Fibroblast of mammary gland (primary cell): ENCODE data around the gene BTBD9.

Experiments
- DNase-seq: peaks from one replicate; pipeline ENCODE4 v3.0.0-alpha.2; 2010; ENCODE audit warnings: low read depth
- H3K4me3 ChIP-seq: 2 replicates; pipeline ENCODE4 v1.5.1; 2011; ENCODE audit warnings: low read depth, mild to moderate bottlenecking, low read length, moderate library complexity; ENCODE audit not compliant: control insufficient read depth
- CTCF ChIP-seq: conservative IDR thresholded peaks from 2 replicates; pipeline ENCODE4 v1.5.1; 2011; ENCODE audit warnings: low read depth, low read length, inconsistent platforms; ENCODE audit not compliant: control insufficient read depth, insufficient read depth

BTBD9 gene

GRCh38 chr6:38517005-38517404 lies 122.7 kb downstream of the BTBD9 start:
- no peak for TF ChIP-seq CTCF
- H3K4me3 ChIP-seq: no peak overlapping the region
- DNase-seq: peak; percentile 59

GRCh38 chr6:38514399-38514798 lies 125.3 kb downstream of the BTBD9 start:
- no peak for TF ChIP-seq CTCF
- no peak for DNase-seq
- H3K4me3 ChIP-seq: no peak overlapping the region

GRCh38 chr6:38512211-38512610 lies 127.5 kb downstream of the BTBD9 start:
- TF ChIP-seq CTCF: no peak
- no peak overlapping the region for H3K4me3 ChIP-seq
- DNase-seq: peak; percentile 28

GRCh38 chr6:38510205-38510604 lies 129.5 kb downstream of the BTBD9 start:
- DNase-seq: peak; percentile 65
- no peak for TF ChIP-seq CTCF
- no peak overlapping the region for H3K4me3 ChIP-seq

GRCh38 chr6:38509713-38510112 lies 130.0 kb downstream of the BTBD9 start:
- peak; percentile 67 for DNase-seq
- no peak overlapping the region for H3K4me3 ChIP-seq
- TF ChIP-seq CTCF: no peak

GRCh38 chr6:38508894-38509293 lies 130.8 kb downstream of the BTBD9 start:
- peak; percentile 63 for DNase-seq
- H3K4me3 ChIP-seq: no peak overlapping the region
- no peak for TF ChIP-seq CTCF

- no peak overlapping the region for H3K4me3 ChIP-seq
- no peak for TF ChIP-seq CTCF
- DNase-seq: no peak
These were observed 131.4 kb downstream of the BTBD9 start for GRCh38 chr6:38508286-38508685.
